B cell (primary cell): ENCODE measurements around the gene STX12.

Source experiments
- EZH2 ChIP-seq: IDR thresholded peaks from 2 replicates; pipeline ENCODE4 v1.6.1; 2012; ENCODE audit warnings: borderline replicate concordance, low read depth, mild to moderate bottlenecking, moderate library complexity, low read length; ENCODE audit not compliant: insufficient read depth, poor library complexity, severe bottlenecking
- TF ChIP-seq, protein P1 (sequence below): fragments of 200-600 bp; IDR thresholded peaks from one replicate; pipeline ENCODE4 v1.8.0; 2022; ENCODE audit warnings: antibody characterized with exemption, mild to moderate bottlenecking

DNA sequence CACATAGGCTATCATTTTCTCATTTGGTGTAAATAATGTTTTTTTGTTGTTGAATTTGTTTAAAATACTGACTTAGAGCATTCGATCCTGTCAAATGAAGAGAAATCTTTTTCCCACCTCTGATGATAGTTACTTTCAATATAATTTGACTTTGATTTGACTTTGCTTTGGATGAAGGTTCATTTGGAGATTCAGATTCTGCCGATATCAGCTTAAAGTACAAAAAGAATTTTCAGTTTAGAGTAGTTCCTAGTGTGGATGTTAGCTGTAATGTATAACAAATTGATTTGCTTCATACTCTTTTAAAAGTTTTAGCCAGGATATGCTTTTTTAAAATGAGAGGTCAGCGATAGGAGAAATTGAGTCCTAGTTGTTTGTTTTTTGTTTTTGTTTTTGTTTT, 9.9 kb downstream of the STX12 start:
- TF ChIP-seq, protein P1, sequence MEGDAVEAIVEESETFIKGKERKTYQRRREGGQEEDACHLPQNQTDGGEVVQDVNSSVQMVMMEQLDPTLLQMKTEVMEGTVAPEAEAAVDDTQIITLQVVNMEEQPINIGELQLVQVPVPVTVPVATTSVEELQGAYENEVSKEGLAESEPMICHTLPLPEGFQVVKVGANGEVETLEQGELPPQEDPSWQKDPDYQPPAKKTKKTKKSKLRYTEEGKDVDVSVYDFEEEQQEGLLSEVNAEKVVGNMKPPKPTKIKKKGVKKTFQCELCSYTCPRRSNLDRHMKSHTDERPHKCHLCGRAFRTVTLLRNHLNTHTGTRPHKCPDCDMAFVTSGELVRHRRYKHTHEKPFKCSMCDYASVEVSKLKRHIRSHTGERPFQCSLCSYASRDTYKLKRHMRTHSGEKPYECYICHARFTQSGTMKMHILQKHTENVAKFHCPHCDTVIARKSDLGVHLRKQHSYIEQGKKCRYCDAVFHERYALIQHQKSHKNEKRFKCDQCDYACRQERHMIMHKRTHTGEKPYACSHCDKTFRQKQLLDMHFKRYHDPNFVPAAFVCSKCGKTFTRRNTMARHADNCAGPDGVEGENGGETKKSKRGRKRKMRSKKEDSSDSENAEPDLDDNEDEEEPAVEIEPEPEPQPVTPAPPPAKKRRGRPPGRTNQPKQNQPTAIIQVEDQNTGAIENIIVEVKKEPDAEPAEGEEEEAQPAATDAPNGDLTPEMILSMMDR: no peak
- TF ChIP-seq EZH2: no peak
